NCI-H146 treated with DMSO at 0.1 percent for 48 hours (cell line): ENCODE results near the gene OR10K1.

Source experiments
- DNase-seq: peaks from one replicate; lab custom pipeline; 2025; ENCODE audit not compliant: unreplicated experiment; lab: John Stamatoyannopoulos, UW

Gene OR10K1

DNA sequence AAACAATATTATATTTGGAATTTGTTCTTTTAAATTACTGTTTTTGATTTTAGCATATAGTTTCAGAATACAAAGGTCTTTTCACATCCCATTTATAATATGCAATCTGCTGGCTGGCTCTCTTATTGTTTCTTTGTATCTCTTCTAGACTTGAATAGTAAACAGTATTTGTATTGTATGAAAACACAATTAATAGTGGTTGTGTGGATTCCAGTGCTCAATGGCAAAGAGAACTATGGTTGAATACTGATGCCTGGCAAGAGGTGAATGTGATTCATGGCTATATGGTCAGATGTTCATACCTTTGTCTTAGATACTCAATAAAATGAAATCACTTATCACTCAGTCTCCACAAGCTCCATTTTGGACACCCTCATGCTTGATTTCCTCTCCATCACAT is 55.3 kb downstream of the OR10K1 start:
- no peak for DNase-seq
